Esophagus muscularis mucosa (tissue), 3 donors: ENCODE results near the gene SNED1.

Experiments
- POLR2AphosphoS5 ChIP-seq, 2 donors: sonication (generic); formaldehyde crosslinking; IDR thresholded peaks; one replicate each; pipeline ENCODE4 v1.6.1; 2017; ENCODE audit warnings: antibody characterized with exemption in 2 of 2
- TF ChIP-seq, protein P1 (sequence below), 3 experiments: fragments of 200-600 bp in 2 of 3; fragments of 450-650 bp in 1 of 3; sonication (generic) in 2 of 3; IDR thresholded peaks; one replicate each; pipeline ENCODE4 v1.5.1; 2017 to 2019; ENCODE audit warnings: antibody characterized with exemption in 3 of 3, mild to moderate bottlenecking in 2 of 3, moderate library complexity in 1 of 3

DNA sequence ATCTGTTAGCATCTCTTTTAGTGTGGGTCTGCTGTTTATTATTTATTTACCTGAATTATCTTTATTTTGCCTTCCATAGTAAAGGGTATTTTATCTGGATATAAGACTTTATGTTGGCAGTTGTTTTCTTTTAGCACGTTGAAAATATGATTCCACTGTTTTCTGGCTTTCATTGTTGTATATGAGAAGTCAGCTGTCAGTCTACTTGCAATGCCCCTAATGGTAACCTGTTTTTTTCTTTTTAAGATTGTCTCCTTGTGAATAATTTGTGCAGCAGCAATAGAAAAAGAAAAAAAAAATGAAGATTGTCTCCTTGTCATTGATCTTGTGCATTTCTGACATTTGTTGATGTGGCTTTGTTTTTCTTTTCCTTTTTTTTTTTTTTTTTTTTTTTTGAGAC, 27.2 kb downstream of the SNED1 start:
- TF ChIP-seq, protein P1, sequence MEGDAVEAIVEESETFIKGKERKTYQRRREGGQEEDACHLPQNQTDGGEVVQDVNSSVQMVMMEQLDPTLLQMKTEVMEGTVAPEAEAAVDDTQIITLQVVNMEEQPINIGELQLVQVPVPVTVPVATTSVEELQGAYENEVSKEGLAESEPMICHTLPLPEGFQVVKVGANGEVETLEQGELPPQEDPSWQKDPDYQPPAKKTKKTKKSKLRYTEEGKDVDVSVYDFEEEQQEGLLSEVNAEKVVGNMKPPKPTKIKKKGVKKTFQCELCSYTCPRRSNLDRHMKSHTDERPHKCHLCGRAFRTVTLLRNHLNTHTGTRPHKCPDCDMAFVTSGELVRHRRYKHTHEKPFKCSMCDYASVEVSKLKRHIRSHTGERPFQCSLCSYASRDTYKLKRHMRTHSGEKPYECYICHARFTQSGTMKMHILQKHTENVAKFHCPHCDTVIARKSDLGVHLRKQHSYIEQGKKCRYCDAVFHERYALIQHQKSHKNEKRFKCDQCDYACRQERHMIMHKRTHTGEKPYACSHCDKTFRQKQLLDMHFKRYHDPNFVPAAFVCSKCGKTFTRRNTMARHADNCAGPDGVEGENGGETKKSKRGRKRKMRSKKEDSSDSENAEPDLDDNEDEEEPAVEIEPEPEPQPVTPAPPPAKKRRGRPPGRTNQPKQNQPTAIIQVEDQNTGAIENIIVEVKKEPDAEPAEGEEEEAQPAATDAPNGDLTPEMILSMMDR (IDR thresholded peaks at IDR 0.05), result no peak
- TF ChIP-seq POLR2AphosphoS5 (IDR thresholded peaks at IDR 0.05), result no peak
